Body of pancreas (tissue), 4 donors: ENCODE data around the gene TMEM50B.

Experiments used
- CTCF ChIP-seq, 7 experiments: fragments of 450-650 bp in 4 of 7; fragments of 200-600 bp in 3 of 7; sonication (generic) in 3 of 7; IDR thresholded peaks; one replicate each; pipeline ENCODE4 v1.5.1; 2016 to 2019; ENCODE audit warnings: antibody characterized with exemption in 7 of 7
- POLR2A ChIP-seq, 3 donors: fragments of 450-650 bp; IDR thresholded peaks; one replicate each; pipeline ENCODE4 v1.6.1; 2016; ENCODE audit warnings: antibody characterized with exemption in 3 of 3, mild to moderate bottlenecking in 2 of 3

- no peak for TF ChIP-seq CTCF (IDR thresholded peaks at IDR 0.05)
- no peak for TF ChIP-seq POLR2A (IDR thresholded peaks at IDR 0.05)
Observed at GRCh38 chr21:33505833-33506232, 26.1 kb upstream of the TMEM50B start.
